HepG2 (cell line): ENCODE data around the gene JOSD1. TPM values are rescaled to one million over a fixed set of nuclear protein-coding genes. Genes with fewer than 3 reads are reported as not detected.

ENCODE experiments used
- CENPX ChIP-seq: sonication (generic); formaldehyde crosslinking; IDR thresholded peaks from 2 replicates; pipeline ENCODE4 v1.9.0; 2021; ENCODE audit warnings: mild to moderate bottlenecking, missing genetic modification reagents, moderate library complexity
- JUND ChIP-seq: sonication (generic); formaldehyde crosslinking; IDR thresholded peaks from 2 replicates; pipeline ENCODE4 v1.8.0; 2022; ENCODE audit warnings: mild to moderate bottlenecking, missing genetic modification reagents
- MAFG ChIP-seq: sonication (generic); formaldehyde crosslinking; IDR thresholded peaks from 2 replicates; pipeline ENCODE4 v1.5.1; 2020; ENCODE audit warnings: mild to moderate bottlenecking, missing genetic modification reagents
- MYNN ChIP-seq: sonication (generic); formaldehyde crosslinking; IDR thresholded peaks from 2 replicates; pipeline ENCODE4 v1.4.0; 2020; ENCODE audit warnings: mild to moderate bottlenecking, low read depth, missing genetic modification reagents
- NR2F1 ChIP-seq, 2 experiments: fragments of 450-650 bp in 1 of 2; formaldehyde crosslinking in 1 of 2; IDR thresholded peaks; 2 replicates each; pipeline versions ENCODE4 v1.5.0 to v1.6.1; 2016 to 2020; ENCODE audit warnings: mild to moderate bottlenecking in 1 of 2, missing compliant biosample characterization in 1 of 2, missing genetic modification reagents in 1 of 2, moderate library complexity in 1 of 2
- RAD51 ChIP-seq: fragments of 450-650 bp; IDR thresholded peaks from 2 replicates; pipeline ENCODE4 v1.6.1; 2016; ENCODE audit warnings: borderline replicate concordance
- RFX5 ChIP-seq: IDR thresholded peaks from 2 replicates; pipeline ENCODE4 v1.6.1; 2011; ENCODE audit warnings: low read depth, low read length, improper control_type of control experiment
- SP140L ChIP-seq: sonication (generic); formaldehyde crosslinking; IDR thresholded peaks from 2 replicates; pipeline ENCODE4 v1.4.0; 2020; ENCODE audit warnings: missing genetic modification reagents, borderline replicate concordance
- TSC22D2 ChIP-seq: sonication (generic); formaldehyde crosslinking; IDR thresholded peaks from 2 replicates; pipeline ENCODE4 v1.5.1; 2020; ENCODE audit warnings: missing genetic modification reagents, mild to moderate bottlenecking, borderline replicate concordance
- ZNF496 ChIP-seq: sonication (generic); formaldehyde crosslinking; IDR thresholded peaks from 2 replicates; pipeline ENCODE4 v1.8.1; 2023; ENCODE audit warnings: mild to moderate bottlenecking, moderate library complexity, missing genetic modification reagents; ENCODE audit not compliant: insufficient replicate concordance
- ZNF678 ChIP-seq: sonication (generic); formaldehyde crosslinking; IDR thresholded peaks from 2 replicates; pipeline ENCODE4 v1.4.0; 2020; ENCODE audit warnings: mild to moderate bottlenecking, missing genetic modification reagents
- ZNF788 ChIP-seq: sonication (generic); formaldehyde crosslinking; IDR thresholded peaks from 2 replicates; pipeline ENCODE4 v1.5.0; 2020; ENCODE audit warnings: mild to moderate bottlenecking, missing genetic modification reagents, borderline replicate concordance
- polyA plus RNA-seq, 8 experiments: library from polyadenylated mRNA; depleted of rRNA in 3 of 8; stranded (reverse) in 7 of 8; unstranded in 1 of 8; fragments of >200 nt; fragmentation: Illumina TruSeq in 4 of 8; extraction: Trizol in 4 of 8; gene quantifications; 2 replicates each; pipeline versions ENCODE4 v1.2.1 to v1.2.3, GENCODE V29; 2011 to 2016; ENCODE audit warnings: low read depth in 4 of 8, missing spikeins in 1 of 8, mixed read lengths in 1 of 8; ENCODE audit not compliant: insufficient read depth in 1 of 8
- total RNA-seq, 5 experiments: library from RNA; depleted of rRNA; stranded (reverse); fragments of >200 nt; fragmentation: Illumina TruSeq; extraction: Trizol; gene quantifications; 2 replicates each; pipeline ENCODE4 v1.2.3, GENCODE V29; 2016; ENCODE audit warnings: low read depth in 1 of 5
- TF ChIP-seq, protein P1 (sequence below): sonication (generic); formaldehyde crosslinking; IDR thresholded peaks from 2 replicates; pipeline ENCODE4 v1.5.1; 2020; ENCODE audit warnings: mild to moderate bottlenecking, missing genetic modification reagents, borderline replicate concordance
- TF ChIP-seq, protein P2 (sequence below): sonication (generic); formaldehyde crosslinking; IDR thresholded peaks from 2 replicates; pipeline ENCODE4 v1.4.0; 2020; ENCODE audit warnings: mild to moderate bottlenecking, missing genetic modification reagents
- TF ChIP-seq, protein P3 (sequence below): sonication (generic); formaldehyde crosslinking; IDR thresholded peaks from 2 replicates; pipeline ENCODE4 v1.9.0; 2021; ENCODE audit warnings: missing genetic modification reagents, borderline replicate concordance

Gene JOSD1
- total and polyA plus RNA-seq, 2 of the 13 experiments (the other 11 are each of a cell fraction or from before 2014, with no cell fraction given) = 31.7 to 38.4 TPM

DNA sequence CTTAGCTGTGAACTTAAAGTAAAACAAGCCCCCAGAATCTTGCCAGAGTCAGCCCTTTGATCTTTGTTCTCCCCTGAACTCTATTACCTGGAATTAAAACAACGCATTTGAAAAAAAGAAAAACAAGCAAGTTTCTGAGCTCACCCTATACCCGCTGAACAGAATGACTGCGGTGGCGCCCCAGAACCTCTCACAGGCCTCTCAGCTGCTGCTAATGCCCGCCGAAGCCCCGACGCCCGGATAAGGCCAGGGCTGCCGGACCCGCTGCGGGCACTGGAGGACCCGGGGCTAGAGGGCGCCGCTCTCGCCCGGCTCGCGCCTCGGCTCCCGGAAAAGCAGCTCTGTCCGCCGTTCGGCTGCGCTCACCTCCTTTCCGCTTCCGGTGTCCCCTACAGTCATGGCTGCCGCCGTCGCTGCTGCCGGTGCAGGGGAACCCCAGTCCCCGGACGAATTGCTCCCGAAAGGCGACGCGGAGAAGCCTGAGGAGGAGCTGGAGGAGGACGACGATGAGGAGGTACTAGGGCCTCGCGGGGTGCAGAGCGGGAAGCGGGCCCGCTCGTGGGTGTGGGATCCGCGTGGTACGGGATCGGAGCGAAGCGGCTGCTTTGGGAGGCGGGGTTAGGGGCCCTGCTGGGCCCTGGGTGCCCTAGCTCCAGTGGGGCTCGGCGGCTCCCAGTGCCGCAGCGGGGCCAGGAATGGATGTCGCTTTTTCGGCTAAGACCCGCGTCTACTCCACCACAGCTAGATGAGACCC lies 19.0 kb downstream of the JOSD1 start, which contains the start of gene TOMM22 (continued):
- TF ChIP-seq, protein P1, sequence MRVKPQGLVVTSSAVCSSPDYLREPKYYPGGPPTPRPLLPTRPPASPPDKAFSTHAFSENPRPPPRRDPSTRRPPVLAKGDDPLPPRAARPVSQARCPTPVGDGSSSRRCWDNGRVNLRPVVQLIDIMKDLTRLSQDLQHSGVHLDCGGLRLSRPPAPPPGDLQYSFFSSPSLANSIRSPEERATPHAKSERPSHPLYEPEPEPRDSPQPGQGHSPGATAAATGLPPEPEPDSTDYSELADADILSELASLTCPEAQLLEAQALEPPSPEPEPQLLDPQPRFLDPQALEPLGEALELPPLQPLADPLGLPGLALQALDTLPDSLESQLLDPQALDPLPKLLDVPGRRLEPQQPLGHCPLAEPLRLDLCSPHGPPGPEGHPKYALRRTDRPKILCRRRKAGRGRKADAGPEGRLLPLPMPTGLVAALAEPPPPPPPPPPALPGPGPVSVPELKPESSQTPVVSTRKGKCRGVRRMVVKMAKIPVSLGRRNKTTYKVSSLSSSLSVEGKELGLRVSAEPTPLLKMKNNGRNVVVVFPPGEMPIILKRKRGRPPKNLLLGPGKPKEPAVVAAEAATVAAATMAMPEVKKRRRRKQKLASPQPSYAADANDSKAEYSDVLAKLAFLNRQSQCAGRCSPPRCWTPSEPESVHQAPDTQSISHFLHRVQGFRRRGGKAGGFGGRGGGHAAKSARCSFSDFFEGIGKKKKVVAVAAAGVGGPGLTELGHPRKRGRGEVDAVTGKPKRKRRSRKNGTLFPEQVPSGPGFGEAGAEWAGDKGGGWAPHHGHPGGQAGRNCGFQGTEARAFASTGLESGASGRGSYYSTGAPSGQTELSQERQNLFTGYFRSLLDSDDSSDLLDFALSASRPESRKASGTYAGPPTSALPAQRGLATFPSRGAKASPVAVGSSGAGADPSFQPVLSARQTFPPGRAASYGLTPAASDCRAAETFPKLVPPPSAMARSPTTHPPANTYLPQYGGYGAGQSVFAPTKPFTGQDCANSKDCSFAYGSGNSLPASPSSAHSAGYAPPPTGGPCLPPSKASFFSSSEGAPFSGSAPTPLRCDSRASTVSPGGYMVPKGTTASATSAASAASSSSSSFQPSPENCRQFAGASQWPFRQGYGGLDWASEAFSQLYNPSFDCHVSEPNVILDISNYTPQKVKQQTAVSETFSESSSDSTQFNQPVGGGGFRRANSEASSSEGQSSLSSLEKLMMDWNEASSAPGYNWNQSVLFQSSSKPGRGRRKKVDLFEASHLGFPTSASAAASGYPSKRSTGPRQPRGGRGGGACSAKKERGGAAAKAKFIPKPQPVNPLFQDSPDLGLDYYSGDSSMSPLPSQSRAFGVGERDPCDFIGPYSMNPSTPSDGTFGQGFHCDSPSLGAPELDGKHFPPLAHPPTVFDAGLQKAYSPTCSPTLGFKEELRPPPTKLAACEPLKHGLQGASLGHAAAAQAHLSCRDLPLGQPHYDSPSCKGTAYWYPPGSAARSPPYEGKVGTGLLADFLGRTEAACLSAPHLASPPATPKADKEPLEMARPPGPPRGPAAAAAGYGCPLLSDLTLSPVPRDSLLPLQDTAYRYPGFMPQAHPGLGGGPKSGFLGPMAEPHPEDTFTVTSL (CRISPR knock-in tag) = no peak; the same call in 1 of the 2 replicates
- TF ChIP-seq MYNN (CRISPR knock-in tag) = no peak
- peak; percentile 75; the same call in 1 of the 2 replicates for TF ChIP-seq ZNF678 (CRISPR knock-in tag)
- 0 out of 2 replicates have a peak, but pooled peaks have one; percentile 79 for TF ChIP-seq TSC22D2 (CRISPR knock-in tag)
- TF ChIP-seq, protein P2, sequence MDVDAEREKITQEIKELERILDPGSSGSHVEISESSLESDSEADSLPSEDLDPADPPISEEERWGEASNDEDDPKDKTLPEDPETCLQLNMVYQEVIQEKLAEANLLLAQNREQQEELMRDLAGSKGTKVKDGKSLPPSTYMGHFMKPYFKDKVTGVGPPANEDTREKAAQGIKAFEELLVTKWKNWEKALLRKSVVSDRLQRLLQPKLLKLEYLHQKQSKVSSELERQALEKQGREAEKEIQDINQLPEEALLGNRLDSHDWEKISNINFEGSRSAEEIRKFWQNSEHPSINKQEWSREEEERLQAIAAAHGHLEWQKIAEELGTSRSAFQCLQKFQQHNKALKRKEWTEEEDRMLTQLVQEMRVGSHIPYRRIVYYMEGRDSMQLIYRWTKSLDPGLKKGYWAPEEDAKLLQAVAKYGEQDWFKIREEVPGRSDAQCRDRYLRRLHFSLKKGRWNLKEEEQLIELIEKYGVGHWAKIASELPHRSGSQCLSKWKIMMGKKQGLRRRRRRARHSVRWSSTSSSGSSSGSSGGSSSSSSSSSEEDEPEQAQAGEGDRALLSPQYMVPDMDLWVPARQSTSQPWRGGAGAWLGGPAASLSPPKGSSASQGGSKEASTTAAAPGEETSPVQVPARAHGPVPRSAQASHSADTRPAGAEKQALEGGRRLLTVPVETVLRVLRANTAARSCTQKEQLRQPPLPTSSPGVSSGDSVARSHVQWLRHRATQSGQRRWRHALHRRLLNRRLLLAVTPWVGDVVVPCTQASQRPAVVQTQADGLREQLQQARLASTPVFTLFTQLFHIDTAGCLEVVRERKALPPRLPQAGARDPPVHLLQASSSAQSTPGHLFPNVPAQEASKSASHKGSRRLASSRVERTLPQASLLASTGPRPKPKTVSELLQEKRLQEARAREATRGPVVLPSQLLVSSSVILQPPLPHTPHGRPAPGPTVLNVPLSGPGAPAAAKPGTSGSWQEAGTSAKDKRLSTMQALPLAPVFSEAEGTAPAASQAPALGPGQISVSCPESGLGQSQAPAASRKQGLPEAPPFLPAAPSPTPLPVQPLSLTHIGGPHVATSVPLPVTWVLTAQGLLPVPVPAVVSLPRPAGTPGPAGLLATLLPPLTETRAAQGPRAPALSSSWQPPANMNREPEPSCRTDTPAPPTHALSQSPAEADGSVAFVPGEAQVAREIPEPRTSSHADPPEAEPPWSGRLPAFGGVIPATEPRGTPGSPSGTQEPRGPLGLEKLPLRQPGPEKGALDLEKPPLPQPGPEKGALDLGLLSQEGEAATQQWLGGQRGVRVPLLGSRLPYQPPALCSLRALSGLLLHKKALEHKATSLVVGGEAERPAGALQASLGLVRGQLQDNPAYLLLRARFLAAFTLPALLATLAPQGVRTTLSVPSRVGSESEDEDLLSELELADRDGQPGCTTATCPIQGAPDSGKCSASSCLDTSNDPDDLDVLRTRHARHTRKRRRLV (CRISPR knock-in tag) = no peak; the same call in 1 of the 2 replicates
- TF ChIP-seq, protein P3, sequence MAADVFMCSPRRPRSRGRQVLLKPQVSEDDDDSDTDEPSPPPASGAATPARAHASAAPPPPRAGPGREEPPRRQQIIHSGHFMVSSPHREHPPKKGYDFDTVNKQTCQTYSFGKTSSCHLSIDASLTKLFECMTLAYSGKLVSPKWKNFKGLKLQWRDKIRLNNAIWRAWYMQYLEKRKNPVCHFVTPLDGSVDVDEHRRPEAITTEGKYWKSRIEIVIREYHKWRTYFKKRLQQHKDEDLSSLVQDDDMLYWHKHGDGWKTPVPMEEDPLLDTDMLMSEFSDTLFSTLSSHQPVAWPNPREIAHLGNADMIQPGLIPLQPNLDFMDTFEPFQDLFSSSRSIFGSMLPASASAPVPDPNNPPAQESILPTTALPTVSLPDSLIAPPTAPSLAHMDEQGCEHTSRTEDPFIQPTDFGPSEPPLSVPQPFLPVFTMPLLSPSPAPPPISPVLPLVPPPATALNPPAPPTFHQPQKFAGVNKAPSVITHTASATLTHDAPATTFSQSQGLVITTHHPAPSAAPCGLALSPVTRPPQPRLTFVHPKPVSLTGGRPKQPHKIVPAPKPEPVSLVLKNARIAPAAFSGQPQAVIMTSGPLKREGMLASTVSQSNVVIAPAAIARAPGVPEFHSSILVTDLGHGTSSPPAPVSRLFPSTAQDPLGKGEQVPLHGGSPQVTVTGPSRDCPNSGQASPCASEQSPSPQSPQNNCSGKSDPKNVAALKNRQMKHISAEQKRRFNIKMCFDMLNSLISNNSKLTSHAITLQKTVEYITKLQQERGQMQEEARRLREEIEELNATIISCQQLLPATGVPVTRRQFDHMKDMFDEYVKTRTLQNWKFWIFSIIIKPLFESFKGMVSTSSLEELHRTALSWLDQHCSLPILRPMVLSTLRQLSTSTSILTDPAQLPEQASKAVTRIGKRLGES (CRISPR knock-in tag) = no peak
- TF ChIP-seq MAFG (CRISPR knock-in tag) = no peak
- no peak for TF ChIP-seq CENPX (CRISPR knock-in tag)
- no peak for TF ChIP-seq RAD51
- no peak for TF ChIP-seq SP140L (CRISPR knock-in tag)
- TF ChIP-seq RFX5 = no peak
- no peak for TF ChIP-seq ZNF496 (CRISPR knock-in tag)
- TF ChIP-seq ZNF788 (CRISPR knock-in tag) = peak; percentile 99
- TF ChIP-seq JUND (CRISPR knock-in tag) = peak; percentile 48; the same call in 1 of the 2 replicates
- no peak for TF ChIP-seq NR2F1 (CRISPR knock-in tag; IDR thresholded peaks at IDR 0.05)
